ENCODE measurements around the gene RASSF10. TPM values are rescaled to one million over a fixed set of nuclear protein-coding genes. Genes with fewer than 3 reads are reported as not detected.
A peak's percentile ranks its signal among the peaks of the same experiment; 100 is the strongest.

The RASSF10 gene
- total RNA-seq, 8 experiments from 2014 or later: 0.24 to 4.4 (median 0.67) TPM; not detected in 1

DNA sequence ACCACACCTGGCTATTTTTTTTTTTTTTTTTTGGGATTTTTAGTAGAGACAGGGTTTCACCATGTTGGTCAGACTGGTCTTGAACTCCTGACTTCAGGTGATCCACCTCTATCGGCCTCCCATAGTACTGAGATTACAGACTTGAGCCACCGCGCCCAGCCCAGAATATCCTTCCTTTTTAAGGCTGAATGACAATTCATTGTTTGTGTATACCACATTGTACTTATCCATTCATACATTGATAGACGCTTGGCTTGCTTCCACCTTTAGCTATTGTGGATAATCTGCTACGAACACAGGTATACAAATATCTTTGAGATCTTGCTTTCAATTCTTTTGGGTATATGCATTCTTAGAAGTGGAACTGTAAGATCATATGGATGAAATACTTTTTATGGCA is 10.8 kb upstream of the RASSF10 start:
- no peak overlapping the region for H3K27ac ChIP-seq
- 65 to 100% (median 92%) methylated on average over 1 to 5 of the region's 5 CpGs; no CpG with 5 or more reads in 3 of the 10 experiments for WGBS, 10 experiments
- no peak for ATAC-seq (replicated peaks in 6 of 8)
- no peaks in the 10 kb centered on the region for H3K4me1 ChIP-seq (replicated peaks in 1 of 2)
- no peak overlapping the region for H3K4me3 ChIP-seq
- in situ Hi-C loops (cut with MboI; ENCODE audit: low pct_unique_long_range_greater_than_20kb in 2 of 9, low sequenced_read_pairs in 9 of 9, unreplicated experiment in 9 of 9): no loop called here

DNA sequence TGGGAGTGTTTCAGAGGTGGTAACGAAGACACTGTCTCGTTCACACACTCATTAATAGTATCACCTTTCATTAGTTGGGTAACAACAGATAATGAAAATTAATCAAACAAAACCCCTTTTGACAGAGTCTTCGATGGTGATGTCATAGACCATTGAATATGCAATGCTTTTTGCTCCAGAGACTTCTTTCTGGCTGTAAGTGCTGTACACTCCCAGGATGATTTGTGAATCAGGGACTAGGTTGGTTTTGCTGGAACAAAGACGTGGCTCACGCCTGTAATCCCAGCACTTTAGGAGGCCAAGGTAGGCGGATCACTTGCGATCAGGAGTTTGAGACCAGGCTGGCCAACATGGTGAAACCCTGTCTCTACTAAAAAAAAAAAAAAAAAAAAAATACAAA is 9.5 kb upstream of the RASSF10 start:
- no peak overlapping the region for H3K4me3 ChIP-seq
- H3K4me1 ChIP-seq (replicated peaks in 1 of 2): no peaks in the 10 kb centered on the region
- WGBS, 10 experiments: 60 to 100% (median 84%) methylated on average over 1 to 6 of the region's 7 CpGs; no CpG with 5 or more reads in 2 of the 10 experiments
- H3K27ac ChIP-seq: no peak overlapping the region
- in situ Hi-C loops (cut with MboI; ENCODE audit: low pct_unique_long_range_greater_than_20kb in 2 of 9, low sequenced_read_pairs in 9 of 9, unreplicated experiment in 9 of 9): no loop called here
- ATAC-seq (replicated peaks in 6 of 8): peak in 6 of 8 experiments; percentile 50 to 73 (median 66)

DNA sequence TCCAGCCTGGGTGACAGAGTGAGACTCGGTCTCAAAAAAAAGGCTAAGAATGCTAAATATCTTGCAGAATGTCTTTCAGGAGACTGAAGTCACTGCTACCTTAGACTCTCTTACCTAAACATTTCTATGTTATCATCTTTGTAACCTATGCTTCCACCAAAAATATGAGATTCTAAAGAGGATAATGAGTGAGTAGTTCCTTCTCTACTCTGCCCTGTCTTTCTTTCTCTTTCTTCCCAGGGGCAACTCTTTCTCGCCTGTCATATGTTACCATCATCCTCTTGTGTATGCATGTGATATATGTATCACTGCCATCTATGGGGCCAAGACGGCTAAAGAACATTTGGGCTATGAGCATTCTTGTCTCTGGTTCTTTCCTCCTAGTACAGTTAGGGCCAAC is 9.0 kb upstream of the RASSF10 start:
- ATAC-seq (replicated peaks in 6 of 8): no peak
- Histone ChIP-seq H3K4me1 (replicated peaks in 1 of 2) (no peaks in the 10 kb centered on the region), H3K4me3 (no peak overlapping the region), H3K27ac (no peak overlapping the region)
- in situ Hi-C loops (cut with MboI; ENCODE audit: low pct_unique_long_range_greater_than_20kb in 2 of 9, low sequenced_read_pairs in 9 of 9, unreplicated experiment in 9 of 9): no loop called here
- 49 to 100% (median 91%) methylated on average over 1 to 3 of the region's 3 CpGs; no CpG with 5 or more reads in 4 of the 10 experiments for WGBS, 10 experiments

DNA sequence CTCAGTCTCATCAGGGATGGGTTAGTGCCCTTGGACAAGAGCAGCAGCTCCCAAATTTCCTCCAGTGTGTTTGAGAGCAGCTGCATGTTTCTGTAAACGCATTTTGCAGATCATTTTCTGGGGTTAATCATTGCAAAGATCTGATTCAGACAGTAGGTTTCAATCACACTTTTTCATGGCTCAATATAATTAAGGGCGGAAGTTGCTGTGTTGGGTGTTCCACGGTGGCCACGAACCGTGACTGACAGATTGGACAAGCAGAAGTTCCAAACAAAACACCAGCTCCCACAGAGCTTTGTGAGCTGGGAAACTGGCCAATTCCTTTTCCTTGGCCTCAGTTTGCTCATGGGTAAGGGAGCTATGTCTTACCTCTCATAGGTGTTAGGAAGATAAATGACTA is 8.4 kb upstream of the RASSF10 start:
- H3K4me3 ChIP-seq: no peak overlapping the region
- ATAC-seq (replicated peaks in 6 of 8): peak in 2 of 8 experiments; percentile 65 to 88
- no peak overlapping the region for H3K27ac ChIP-seq
- in situ Hi-C loops (cut with MboI; ENCODE audit: low pct_unique_long_range_greater_than_20kb in 2 of 9, low sequenced_read_pairs in 9 of 9, unreplicated experiment in 9 of 9): no loop called here
- H3K4me1 ChIP-seq (replicated peaks in 1 of 2): no peaks in the 10 kb centered on the region
- 20 to 80% (median 66%) methylated on average over 1 to 5 of the region's 5 CpGs; no CpG with 5 or more reads in 2 of the 10 experiments for WGBS, 10 experiments

DNA sequence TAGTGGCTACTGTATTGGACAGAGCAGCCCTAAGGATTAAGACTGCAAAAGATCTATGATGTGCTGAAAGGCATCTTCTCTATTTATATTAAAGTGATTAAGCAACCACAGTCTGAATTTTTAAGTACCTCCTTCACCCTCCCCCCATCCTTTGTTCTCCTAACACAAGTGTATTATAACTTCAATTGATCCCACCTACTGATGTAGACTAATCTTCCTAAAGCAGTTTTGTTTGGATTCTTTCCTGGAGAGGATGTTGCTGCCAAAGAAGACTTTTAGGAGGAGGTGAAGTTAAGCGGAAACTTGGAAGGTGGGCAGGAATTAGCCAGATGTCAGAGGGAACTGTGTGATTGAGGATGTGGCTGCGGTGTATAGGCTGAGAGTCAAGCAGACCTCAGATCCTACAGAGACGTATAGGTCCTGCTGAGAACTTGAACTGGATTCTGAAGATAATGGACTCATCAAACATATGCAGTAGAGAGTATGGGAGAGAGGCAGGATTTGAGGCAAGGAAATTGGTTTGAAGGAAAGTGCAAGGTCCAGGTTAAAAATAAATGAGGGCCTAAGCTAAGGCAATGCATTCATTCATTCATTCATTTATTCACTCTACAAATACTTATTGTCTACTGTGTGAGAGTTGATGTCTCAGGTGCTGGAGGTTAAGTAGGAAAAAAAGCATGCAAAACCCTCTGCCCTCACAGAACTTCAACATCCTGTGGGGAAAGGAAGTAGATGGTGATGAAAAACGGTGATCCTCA is 5.2 kb upstream of the RASSF10 start:
- H3K27ac ChIP-seq: no peak overlapping the region
- ATAC-seq (replicated peaks in 6 of 8): no peak
- in situ Hi-C loops (cut with MboI; ENCODE audit: low pct_unique_long_range_greater_than_20kb in 2 of 9, low sequenced_read_pairs in 9 of 9, unreplicated experiment in 9 of 9): no loop called here
- no peak overlapping the region for H3K4me3 ChIP-seq
- WGBS, 10 experiments: 0 to 89% (median 56%) methylated on average over 1 to 4 of the region's 4 CpGs; no CpG with 5 or more reads in 2 of the 10 experiments
- peaks cover 0 to 6% of the 10 kb centered on the region in 2 donors for H3K4me1 ChIP-seq (replicated peaks in 1 of 2)

DNA sequence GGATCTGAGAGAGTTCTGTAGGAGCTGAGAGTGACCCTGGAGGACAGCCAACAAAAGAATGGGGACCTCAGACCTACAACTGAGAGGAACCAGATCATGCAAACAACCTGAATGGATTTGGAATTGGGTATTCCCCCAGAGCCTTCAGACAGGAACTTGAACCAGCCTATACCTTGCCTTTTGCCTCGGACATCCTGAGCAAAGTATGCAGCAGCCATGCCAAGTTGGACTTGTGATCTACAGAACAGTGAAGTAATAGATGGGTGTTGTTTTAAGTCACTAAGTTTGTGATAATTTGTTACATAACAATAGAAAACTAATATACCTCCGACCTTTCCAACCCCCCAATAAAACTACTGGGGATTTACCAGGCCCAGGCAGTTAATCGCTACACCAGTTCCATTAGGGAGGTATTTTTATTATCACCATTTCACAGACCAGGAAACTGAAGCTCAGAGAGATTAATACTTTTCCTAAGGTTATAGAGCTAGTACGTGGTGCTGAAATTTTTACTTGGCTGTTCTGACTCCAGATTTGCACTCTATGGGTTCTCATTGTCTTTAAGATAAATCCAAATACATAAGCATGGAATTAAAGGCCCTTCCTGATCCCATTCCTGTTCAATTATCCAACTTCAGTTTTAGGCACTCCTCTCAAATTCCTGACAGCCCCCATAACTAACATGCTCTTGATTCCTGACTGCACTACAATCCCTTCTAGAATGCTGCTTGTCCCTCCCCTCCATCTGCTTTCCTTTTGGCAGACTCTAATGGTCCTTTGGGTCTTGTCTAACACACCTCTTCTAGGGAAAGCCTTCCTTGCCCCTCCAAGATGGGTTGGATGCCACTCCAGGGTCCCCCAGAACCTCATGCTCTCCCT is 1.7 kb upstream of the RASSF10 start:
- H3K27ac ChIP-seq: no peak overlapping the region
- peaks cover 0 to 9% of the 10 kb centered on the region in 2 donors for H3K4me1 ChIP-seq (replicated peaks in 1 of 2)
- no peak overlapping the region for H3K4me3 ChIP-seq
- no peak for ATAC-seq (replicated peaks in 6 of 8)
- in situ Hi-C loops (cut with MboI; ENCODE audit: low pct_unique_long_range_greater_than_20kb in 2 of 9, low sequenced_read_pairs in 9 of 9, unreplicated experiment in 9 of 9): no loop called here
- WGBS, 10 experiments: 33 to 100% (median 79%) methylated on average over 1 to 4 of the region's 4 CpGs; no CpG with 5 or more reads in 2 of the 10 experiments

DNA sequence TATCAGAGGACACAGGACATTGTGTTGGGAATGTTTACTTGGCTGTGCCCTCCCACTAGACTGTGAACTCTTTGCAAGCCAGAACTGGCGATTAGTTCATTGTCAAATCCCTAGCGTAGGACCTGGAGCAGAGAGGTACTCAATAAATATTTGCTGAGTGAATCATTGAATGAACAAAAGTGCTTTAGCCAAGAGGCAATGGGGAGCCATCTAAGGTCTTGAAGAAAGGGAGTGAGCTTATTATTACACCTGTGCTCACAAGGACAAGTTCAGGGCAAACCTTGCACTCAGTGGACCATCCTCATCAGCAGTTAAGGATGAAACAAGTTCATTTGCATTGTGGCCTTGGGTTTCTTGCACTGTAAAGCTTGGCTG is 1.1 kb upstream of the RASSF10 start:
- H3K4me1 ChIP-seq (replicated peaks in 1 of 2): peaks cover 0 to 10% of the 10 kb centered on the region in 2 donors
- no peak for ATAC-seq (replicated peaks in 6 of 8)
- 65 to 100% (median 97%) methylated on average over 1 to 2 of the region's 2 CpGs; no CpG with 5 or more reads in 6 of the 10 experiments for WGBS, 10 experiments
- no peak overlapping the region for H3K4me3 ChIP-seq
- in situ Hi-C loops (cut with MboI; ENCODE audit: low pct_unique_long_range_greater_than_20kb in 2 of 9, low sequenced_read_pairs in 9 of 9, unreplicated experiment in 9 of 9): no loop called here
- H3K27ac ChIP-seq: no peak overlapping the region

DNA sequence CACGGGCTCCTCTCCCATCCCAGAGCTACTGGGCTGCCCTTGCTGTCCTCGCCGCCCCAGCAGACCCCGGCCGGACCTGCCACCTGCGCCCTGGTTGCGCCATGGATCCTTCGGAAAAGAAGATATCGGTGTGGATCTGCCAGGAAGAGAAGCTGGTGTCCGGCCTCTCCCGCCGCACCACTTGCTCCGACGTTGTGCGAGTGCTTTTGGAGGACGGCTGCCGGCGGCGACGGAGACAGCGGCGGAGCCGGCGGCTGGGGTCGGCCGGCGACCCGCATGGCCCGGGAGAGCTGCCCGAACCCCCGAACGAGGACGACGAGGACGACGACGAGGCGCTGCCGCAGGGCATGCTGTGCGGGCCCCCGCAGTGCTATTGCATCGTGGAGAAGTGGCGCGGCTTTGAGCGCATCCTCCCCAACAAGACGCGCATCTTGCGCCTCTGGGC is 382 bp downstream of the RASSF10 start:
- ATAC-seq (replicated peaks in 6 of 8): peak in 2 of 8 experiments; percentile 20 to 44
- no peak overlapping the region for H3K27ac ChIP-seq
- 2% methylated on average over 17 of the region's 48 CpGs; no CpG with 5 or more reads in 9 of the 10 experiments for WGBS, 10 experiments
- H3K4me3 ChIP-seq: peak overlapping the region; percentile 25 to 43 (median 32)
- peaks cover 0 to 18% of the 10 kb centered on the region in 2 donors for H3K4me1 ChIP-seq (replicated peaks in 1 of 2)
- in situ Hi-C loops (cut with MboI; ENCODE audit: low pct_unique_long_range_greater_than_20kb in 2 of 9, low sequenced_read_pairs in 9 of 9, unreplicated experiment in 9 of 9): no loop called here

DNA sequence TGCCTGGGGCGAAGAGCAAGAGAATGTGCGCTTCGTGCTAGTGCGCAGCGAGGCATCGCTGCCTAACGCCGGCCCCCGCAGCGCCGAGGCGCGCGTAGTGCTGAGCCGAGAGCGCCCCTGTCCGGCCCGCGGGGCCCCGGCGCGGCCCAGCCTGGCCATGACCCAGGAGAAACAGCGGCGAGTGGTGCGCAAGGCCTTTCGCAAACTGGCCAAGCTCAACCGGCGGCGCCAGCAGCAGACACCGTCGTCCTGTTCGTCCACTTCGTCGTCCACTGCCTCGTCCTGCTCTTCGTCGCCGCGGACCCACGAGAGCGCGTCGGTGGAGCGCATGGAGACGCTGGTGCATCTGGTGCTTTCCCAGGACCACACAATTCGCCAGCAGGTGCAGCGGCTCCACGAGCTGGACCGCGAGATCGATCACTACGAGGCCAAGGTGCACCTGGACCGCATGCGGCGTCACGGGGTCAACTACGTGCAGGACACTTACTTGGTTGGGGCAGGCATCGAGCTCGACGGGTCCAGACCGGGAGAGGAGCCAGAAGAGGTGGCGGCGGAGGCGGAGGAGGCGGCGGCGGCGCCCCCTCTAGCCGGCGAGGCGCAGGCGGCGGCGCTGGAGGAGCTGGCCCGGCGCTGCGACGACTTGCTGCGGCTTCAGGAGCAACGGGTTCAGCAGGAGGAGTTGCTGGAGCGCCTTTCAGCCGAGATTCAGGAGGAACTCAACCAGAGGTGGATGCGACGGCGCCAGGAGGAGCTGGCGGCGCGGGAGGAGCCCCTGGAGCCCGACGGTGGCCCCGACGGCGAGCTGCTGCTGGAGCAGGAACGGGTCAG is 1.0 kb downstream of the RASSF10 start:
- peaks cover 0 to 18% of the 10 kb centered on the region in 2 donors for H3K4me1 ChIP-seq (replicated peaks in 1 of 2)
- WGBS, 10 experiments: 0 to 3% (median 0%) methylated on average over 1 to 7 of the region's 94 CpGs; no CpG with 5 or more reads in 7 of the 10 experiments

DNA sequence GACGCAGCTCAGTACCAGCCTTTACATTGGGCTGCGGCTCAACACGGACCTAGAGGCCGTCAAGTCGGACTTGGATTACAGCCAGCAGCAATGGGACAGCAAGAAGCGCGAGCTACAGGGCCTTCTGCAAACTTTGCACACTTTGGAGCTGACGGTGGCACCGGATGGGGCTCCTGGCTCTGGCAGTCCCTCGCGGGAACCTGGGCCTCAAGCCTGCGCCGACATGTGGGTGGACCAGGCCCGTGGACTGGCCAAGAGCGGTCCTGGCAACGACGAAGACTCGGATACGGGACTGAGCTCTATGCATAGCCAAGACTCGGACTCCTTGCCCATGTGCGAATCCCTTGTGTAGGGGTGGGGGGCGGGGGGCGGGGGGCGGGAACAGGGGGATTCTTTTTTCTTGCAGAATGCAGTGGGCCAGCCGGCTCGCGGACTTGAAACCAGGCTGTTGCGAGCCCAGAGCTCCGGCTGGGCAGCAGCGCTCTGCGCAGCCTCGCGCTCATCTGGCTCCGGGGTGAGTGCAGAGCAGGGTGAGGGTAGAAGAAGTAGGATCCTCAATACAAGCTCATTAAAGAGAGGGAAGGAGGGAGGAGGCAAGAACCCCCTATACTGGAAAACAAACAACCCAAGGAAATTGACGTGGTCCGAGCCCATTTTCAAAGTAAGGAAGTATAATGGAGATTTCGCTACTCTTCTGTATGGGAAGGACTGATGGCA is 1.8 kb downstream of the RASSF10 start:
- peak overlapping the region in 4 of 5 donors; percentile 3 to 43 (median 33) for H3K4me3 ChIP-seq
- H3K4me1 ChIP-seq (replicated peaks in 1 of 2): peaks cover 0 to 18% of the 10 kb centered on the region in 2 donors
- H3K27ac ChIP-seq: no peak overlapping the region
- ATAC-seq (replicated peaks in 6 of 8): peak in 5 of 8 experiments; percentile 5 to 38 (median 23)
- in situ Hi-C loops (cut with MboI; ENCODE audit: low pct_unique_long_range_greater_than_20kb in 2 of 9, low sequenced_read_pairs in 9 of 9, unreplicated experiment in 9 of 9): no loop called here
- 7 to 40% (median 14%) methylated on average over 1 to 10 of the region's 37 CpGs; no CpG with 5 or more reads in 2 of the 10 experiments for WGBS, 10 experiments

More for the DNA sequence above, 1.0 kb downstream of the RASSF10 start:
- in situ Hi-C loops (cut with MboI; ENCODE audit: low pct_unique_long_range_greater_than_20kb in 2 of 9, low sequenced_read_pairs in 9 of 9, unreplicated experiment in 9 of 9): no loop called here
- Histone ChIP-seq H3K4me3 (peak overlapping the region; percentile 25 to 43 (median 32)), H3K27ac (no peak overlapping the region)
- peak; percentile 9 to 55 (median 44) for ATAC-seq (replicated peaks in 6 of 8)

DNA sequence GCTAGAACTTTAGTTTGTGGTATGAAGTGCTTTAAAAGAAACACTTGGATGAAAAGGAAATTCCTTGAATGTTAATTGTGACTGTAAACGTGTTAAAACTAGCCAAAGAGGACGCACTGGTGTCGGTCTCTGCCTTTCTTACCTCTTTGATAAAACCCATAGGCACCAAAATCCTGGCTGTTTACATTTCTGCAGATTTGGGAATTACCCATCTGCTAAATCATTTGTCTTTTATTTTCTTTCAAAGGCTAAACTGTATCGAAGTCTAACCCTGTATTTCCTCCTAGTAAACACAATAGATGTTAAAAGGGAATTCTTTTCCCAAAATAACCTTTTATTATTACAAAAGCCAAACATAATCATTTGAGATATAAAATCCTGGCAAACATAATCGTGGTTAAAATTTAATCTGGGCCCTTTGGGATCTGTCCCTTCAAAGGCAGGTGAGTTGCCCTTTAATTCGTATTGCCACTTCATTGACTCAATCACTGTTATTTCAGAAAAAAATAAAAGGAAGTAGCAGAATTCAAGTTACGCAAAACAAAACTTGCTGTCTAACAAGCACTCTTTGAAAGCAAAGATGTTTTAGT is 2.4 kb downstream of the RASSF10 start:
- in situ Hi-C loops (cut with MboI; ENCODE audit: low pct_unique_long_range_greater_than_20kb in 2 of 9, low sequenced_read_pairs in 9 of 9, unreplicated experiment in 9 of 9): no loop called here
- no peak overlapping the region for H3K27ac ChIP-seq
- peaks cover 0 to 18% of the 10 kb centered on the region in 2 donors for H3K4me1 ChIP-seq (replicated peaks in 1 of 2)
- H3K4me3 ChIP-seq: peak overlapping the region in 3 of 5 donors; percentile 3 to 15 (median 13)
- WGBS, 10 experiments: 26 to 70% (median 47%) methylated on average over 4 to 7 of the region's 7 CpGs
- no peak for ATAC-seq (replicated peaks in 6 of 8)

All from motor neuron (in vitro differentiated cells).